OCI-LY7 (cell line): ENCODE results near the gene SLC17A7.

ENCODE experiments used
- CTCF ChIP-seq: fragments of 200-600 bp; sonication (generic); conservative IDR thresholded peaks from 2 replicates; pipeline ENCODE4 v1.5.1; 2014; ENCODE audit warnings: mild to moderate bottlenecking, antibody characterized with exemption, low read length, moderate library complexity, mixed read lengths
- EZH2phosphoT487 ChIP-seq: fragments of 200-600 bp; sonication (generic); IDR thresholded peaks from 2 replicates; pipeline ENCODE4 v1.6.1; 2018; ENCODE audit warnings: low read depth, borderline replicate concordance, mild to moderate bottlenecking, mixed run types, antibody characterized with exemption, low read length, moderate library complexity, mixed read lengths

- no peak for TF ChIP-seq CTCF
- TF ChIP-seq EZH2phosphoT487 = no peak
Measured at GRCh38 chr19:49427855-49428546, 13.3 kb downstream of the SLC17A7 start.
